ENCODE measurements around the gene MMD2.
"Not testable (repeated sequence)": the region's sequence is repeated elsewhere in the genome, so short reads cannot be mapped to it uniquely, and the experiment has no call there.

Gene MMD2

DNA sequence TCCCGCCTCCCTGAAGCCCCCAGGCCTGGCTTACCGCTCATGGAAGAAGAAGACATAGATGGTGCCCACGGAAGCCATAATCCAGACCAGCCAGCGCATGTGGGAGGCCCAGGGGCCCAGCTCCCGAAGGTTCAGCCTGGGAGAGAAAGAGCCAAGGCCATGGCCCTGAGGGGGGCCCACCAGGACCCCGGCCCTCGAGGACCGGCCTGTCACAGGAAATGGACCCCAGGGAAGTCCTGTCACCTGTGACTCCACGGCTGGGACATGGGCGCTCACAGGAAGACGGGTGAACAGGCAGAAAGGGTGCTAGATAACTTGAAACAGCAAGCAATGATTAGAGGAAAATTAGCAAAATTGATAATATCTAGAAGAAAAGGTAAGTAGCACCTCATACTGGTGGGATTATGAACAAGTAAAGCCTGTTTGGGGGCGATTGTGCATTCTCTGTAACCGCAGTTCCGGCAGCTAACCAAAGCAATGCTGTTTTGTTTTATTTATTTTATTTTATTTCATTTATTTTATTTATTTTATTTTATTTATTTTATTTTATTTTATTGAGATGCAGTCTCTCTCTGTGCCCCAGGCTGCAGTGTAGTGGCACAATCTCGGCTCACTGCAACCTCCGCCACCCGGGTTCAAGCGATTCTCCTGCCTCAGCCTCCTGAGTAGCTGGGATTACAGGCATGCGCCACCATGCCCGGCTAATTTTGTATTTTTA, 47.7 kb downstream of the MMD2 start:
- FAIRE-seq (no peak), DNase-seq (ENCODE audit: insufficient read length) (no peak)
- TF ChIP-seq POLR2A (IDR thresholded peaks at IDR 0.05; ENCODE audit: low read depth, low read length): no peak
- no peak for TF ChIP-seq POLR2AphosphoS5 (IDR thresholded peaks at IDR 0.05; ENCODE audit: low read depth, low read length)
- no peak for TF ChIP-seq TAF1 (IDR thresholded peaks at IDR 0.05; ENCODE audit: borderline replicate concordance, low read depth, low read length)

DNA sequence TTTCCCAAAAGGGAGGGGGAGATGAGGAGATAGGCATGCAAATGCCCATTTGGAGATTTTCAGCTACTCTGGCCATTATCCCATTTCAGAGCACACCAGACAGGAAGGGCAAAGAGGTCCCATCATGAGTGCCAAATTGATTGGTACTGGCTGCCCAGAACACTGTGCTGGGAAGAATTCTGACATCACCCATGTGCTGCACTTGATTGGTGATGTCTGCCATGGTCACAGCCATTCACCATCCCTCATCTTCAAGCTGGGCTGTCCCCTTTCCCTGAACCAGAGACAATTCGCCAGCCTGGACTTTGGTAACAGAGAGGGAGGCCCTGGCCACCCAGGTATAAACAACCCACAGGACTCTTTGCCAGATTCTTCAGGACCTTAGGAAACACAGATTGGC, 52.3 kb downstream of the MMD2 start:
- DNase-seq (ENCODE audit: insufficient read length) (no peak), FAIRE-seq (no peak)
- TF ChIP-seq POLR2A (IDR thresholded peaks at IDR 0.05; ENCODE audit: low read depth, low read length): no peak
- no peak for TF ChIP-seq TAF1 (IDR thresholded peaks at IDR 0.05; ENCODE audit: borderline replicate concordance, low read depth, low read length)
- no peak for TF ChIP-seq POLR2AphosphoS5 (IDR thresholded peaks at IDR 0.05; ENCODE audit: low read depth, low read length)

GRCh38 chr7:4905171-4905570, 53.8 kb downstream of the MMD2 start:
- TF ChIP-seq POLR2A (IDR thresholded peaks at IDR 0.05; ENCODE audit: low read depth, low read length): no peak
- TF ChIP-seq TAF1 (IDR thresholded peaks at IDR 0.05; ENCODE audit: borderline replicate concordance, low read depth, low read length): no peak
- no peak for TF ChIP-seq POLR2AphosphoS5 (IDR thresholded peaks at IDR 0.05; ENCODE audit: low read depth, low read length)
- DNase-seq (ENCODE audit: insufficient read length) (no peak), FAIRE-seq (no peak)

GRCh38 chr7:4904346-4904745, 54.6 kb downstream of the MMD2 start:
- no peak for TF ChIP-seq POLR2A (IDR thresholded peaks at IDR 0.05; ENCODE audit: low read depth, low read length)
- no peak for TF ChIP-seq POLR2AphosphoS5 (IDR thresholded peaks at IDR 0.05; ENCODE audit: low read depth, low read length)
- TF ChIP-seq TAF1 (IDR thresholded peaks at IDR 0.05; ENCODE audit: borderline replicate concordance, low read depth, low read length): no peak
- FAIRE-seq (no peak), DNase-seq (ENCODE audit: insufficient read length) (no peak)

GRCh38 chr7:4895766-4896165, 63.2 kb downstream of the MMD2 start:
- no peak for TF ChIP-seq TAF1 (IDR thresholded peaks at IDR 0.05; ENCODE audit: borderline replicate concordance, low read depth, low read length)
- TF ChIP-seq POLR2A (IDR thresholded peaks at IDR 0.05; ENCODE audit: low read depth, low read length): no peak
- no peak for TF ChIP-seq POLR2AphosphoS5 (IDR thresholded peaks at IDR 0.05; ENCODE audit: low read depth, low read length)
- no peak for DNase-seq (ENCODE audit: insufficient read length)
- no peak for FAIRE-seq

- no peak for TF ChIP-seq POLR2AphosphoS5 (IDR thresholded peaks at IDR 0.05; ENCODE audit: low read depth, low read length)
- TF ChIP-seq TAF1 (IDR thresholded peaks at IDR 0.05; ENCODE audit: borderline replicate concordance, low read depth, low read length): no peak
- TF ChIP-seq POLR2A (IDR thresholded peaks at IDR 0.05; ENCODE audit: low read depth, low read length): no peak
- DNase-seq (ENCODE audit: insufficient read length): no peak
Measured at GRCh38 chr7:4894482-4894881, 64.5 kb downstream of the MMD2 start.

DNA sequence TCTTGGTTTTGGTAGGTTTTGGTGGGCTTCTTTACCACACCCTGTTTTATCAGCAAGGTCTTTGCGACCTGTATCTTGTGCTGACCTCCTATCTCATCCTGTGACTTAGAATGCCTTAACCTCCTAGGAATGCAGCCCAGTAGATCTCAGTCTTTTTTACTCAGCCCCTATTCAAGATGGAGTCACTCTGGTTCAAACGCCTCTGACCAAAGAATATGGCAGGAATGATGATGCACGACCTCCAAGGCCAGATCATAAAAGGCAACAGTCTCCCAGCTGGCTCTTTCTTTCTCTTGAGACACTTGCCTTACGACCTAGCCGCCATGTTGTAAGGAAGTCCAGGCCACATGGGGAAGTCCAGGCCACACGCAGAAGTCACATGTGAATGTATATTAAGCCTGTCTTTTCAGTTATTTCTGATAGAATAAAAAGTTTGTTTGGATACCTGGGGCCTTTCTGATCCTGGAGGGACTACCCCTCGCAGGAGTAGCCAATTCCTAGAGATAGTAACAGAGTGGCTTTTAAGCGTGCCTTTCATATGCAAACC, 65.0 kb downstream of the MMD2 start:
- TF ChIP-seq POLR2A (IDR thresholded peaks at IDR 0.05; ENCODE audit: low read depth, low read length): no peak
- FAIRE-seq (no peak), DNase-seq (ENCODE audit: insufficient read length) (no peak)

More at GRCh38 chr7:4894482-4894881, 64.5 kb downstream of the MMD2 start:
- no peak for FAIRE-seq

DNA sequence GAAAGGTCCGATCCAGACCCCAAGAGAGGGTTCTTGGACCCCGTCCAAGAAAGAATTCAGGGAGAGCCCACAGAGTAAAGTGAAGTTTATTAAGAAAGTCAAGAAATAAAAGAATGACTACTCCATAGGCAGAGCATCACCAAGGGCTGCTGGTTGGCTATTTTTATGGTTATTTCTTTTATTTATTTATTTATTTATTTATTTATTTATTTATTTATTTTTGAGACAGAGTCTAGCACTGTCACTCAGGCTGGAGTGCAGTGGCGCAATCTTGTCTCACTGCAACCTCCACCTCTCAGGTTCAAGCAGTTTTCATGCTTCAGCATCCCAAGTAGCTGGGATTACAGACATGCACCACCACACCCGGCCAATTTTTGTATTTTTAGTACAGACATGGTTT, 65.8 kb downstream of the MMD2 start:
- not testable (repeated sequence) for DNase-seq (ENCODE audit: insufficient read length); FAIRE-seq

- not testable (repeated sequence) for FAIRE-seq; DNase-seq (ENCODE audit: insufficient read length)
Measured at GRCh38 chr7:4891522-4891921, 67.5 kb downstream of the MMD2 start.

DNA sequence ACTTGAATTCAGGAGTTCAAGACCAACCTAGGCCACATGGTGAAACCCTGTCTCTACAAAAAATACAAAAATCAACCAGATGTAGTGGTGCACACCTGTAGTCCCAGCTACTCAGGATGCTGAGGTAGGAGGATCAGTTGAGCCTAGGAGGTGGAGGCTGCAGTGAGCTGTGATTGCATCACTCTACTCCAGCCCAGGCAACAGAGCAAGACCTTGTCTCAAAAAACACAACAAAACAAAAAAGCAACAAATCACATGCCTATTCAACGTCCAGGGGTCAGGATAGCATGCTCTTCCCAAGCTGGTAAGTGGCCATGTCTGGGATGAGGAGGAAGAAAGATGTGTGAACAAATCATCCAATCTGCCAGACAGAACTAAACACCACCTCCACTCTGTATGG, 69.3 kb downstream of the MMD2 start:
- no peak for DNase-seq (ENCODE audit: insufficient read length)
- TF ChIP-seq POLR2A (IDR thresholded peaks at IDR 0.05; ENCODE audit: low read depth, low read length): no peak
- TF ChIP-seq POLR2AphosphoS5 (IDR thresholded peaks at IDR 0.05; ENCODE audit: low read depth, low read length): no peak
- TF ChIP-seq TAF1 (IDR thresholded peaks at IDR 0.05; ENCODE audit: borderline replicate concordance, low read depth, low read length): no peak
- no peak for FAIRE-seq

GRCh38 chr7:4888161-4888560, 70.8 kb downstream of the MMD2 start:
- no peak for FAIRE-seq
- TF ChIP-seq POLR2A (IDR thresholded peaks at IDR 0.05; ENCODE audit: low read depth, low read length) (no peak), TAF1 (IDR thresholded peaks at IDR 0.05; ENCODE audit: borderline replicate concordance, low read depth, low read length) (no peak), POLR2AphosphoS5 (IDR thresholded peaks at IDR 0.05; ENCODE audit: low read depth, low read length) (no peak)
- no peak for DNase-seq (ENCODE audit: insufficient read length)

DNA sequence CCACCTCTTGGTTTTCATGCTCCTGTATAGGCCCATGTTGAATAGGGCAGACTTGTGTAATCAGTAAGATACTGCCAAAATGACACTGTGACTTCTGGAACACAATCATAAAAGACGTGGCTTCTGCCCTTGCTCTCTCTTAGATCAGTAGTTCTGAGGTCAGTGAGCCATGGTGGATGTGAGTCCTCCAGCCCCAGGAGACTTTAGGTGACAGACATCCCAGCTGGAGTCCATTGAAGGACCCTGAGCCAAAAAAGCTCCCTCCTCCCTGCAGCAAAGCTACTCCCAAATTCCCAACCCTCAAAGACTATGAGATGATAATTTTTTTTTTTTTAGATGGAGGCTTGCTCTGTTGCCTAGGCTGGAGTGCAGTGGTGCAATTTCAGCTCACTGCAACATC, 72.3 kb downstream of the MMD2 start:
- FAIRE-seq (no peak), DNase-seq (ENCODE audit: insufficient read length) (no peak)
- no peak for TF ChIP-seq TAF1 (IDR thresholded peaks at IDR 0.05; ENCODE audit: borderline replicate concordance, low read depth, low read length)
- no peak for TF ChIP-seq POLR2A (IDR thresholded peaks at IDR 0.05; ENCODE audit: low read depth, low read length)
- TF ChIP-seq POLR2AphosphoS5 (IDR thresholded peaks at IDR 0.05; ENCODE audit: low read depth, low read length): no peak

DNA sequence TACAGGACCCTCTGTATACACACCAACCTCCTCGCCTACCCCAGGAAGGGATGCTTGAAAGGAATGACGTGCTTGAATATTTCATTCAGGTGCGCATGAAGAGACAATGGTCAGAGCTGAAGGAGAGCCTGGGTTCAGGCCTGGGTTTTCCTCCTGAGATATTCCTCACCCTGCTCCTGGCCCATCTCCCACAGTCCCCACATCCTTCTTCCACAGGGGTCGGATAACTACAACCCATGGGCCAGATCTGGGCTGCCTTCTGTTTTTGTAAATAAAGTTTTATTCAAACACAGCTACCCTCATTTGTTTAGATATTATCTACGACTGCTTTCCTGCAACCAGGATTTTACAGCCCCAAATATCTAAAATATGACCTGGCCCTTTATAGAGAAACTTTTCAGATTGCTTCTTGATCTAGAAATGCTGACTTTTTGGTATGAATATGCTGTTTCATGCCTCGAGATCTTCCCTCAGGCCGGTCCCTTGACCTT, 73.6 kb downstream of the MMD2 start:
- DNase-seq (ENCODE audit: insufficient read length) (no peak), FAIRE-seq (no peak)
- TF ChIP-seq POLR2A (IDR thresholded peaks at IDR 0.05; ENCODE audit: low read depth, low read length): no peak
- no peak for TF ChIP-seq POLR2AphosphoS5 (IDR thresholded peaks at IDR 0.05; ENCODE audit: low read depth, low read length)
- TF ChIP-seq TAF1 (IDR thresholded peaks at IDR 0.05; ENCODE audit: borderline replicate concordance, low read depth, low read length): no peak

All from GM12892 (cell line).